Smooth muscle cell of trachea (primary cell): ENCODE measurements around the gene ERMARD. TPM values are rescaled to one million over a fixed set of nuclear protein-coding genes. Genes with fewer than 3 reads are reported as not detected.

Source experiments
- total RNA-seq: library from RNA; depleted of rRNA; stranded (reverse); fragments of >200 nt; gene quantifications from 2 replicates; pipeline ENCODE4 v1.2.1, GENCODE V29; 2014

ERMARD gene
- 22.8 and 29.8 TPM in 2 replicates for total RNA-seq

GRCh38 chr6:169751242-169752073, at the start of gene ERMARD, which contains the start of gene DYNLT2:
TSS of gene ERMARD (plus strand) at chr6:169751622. CDS start at chr6:169751658, 36 bp downstream.
TSS of gene DYNLT2 (minus strand) at chr6:169751572. CDS start at chr6:169751458, 114 bp downstream.

GRCh38 chr6:169701954-169702839, 49.2 kb upstream of the ERMARD start, which contains the start of the genes C6orf120 and WDR27:
TSS of gene C6orf120 (plus strand) at chr6:169702126. CDS start at chr6:169702460, 334 bp downstream.
TSS of gene WDR27 (minus strand) at chr6:169702029. CDS start at chr6:169689005, 13,024 bp downstream.

GRCh38 chr6:169724494-169725124, 26.8 kb upstream of the ERMARD start, which contains the start of gene PHF10:
TSS of gene PHF10 (minus strand) at chr6:169724500. CDS start at chr6:169723931, 569 bp downstream.

Other genes starting within 250 kb of the ERMARD start
- gene WDR27, start 49.6 kb upstream of the ERMARD start, total RNA-seq, result 23.3 and 29.7 TPM in 2 replicates
- gene C6orf120, start 49.5 kb upstream of the ERMARD start, total RNA-seq, result 54.3 and 60.0 TPM in 2 replicates
- 9.6 and 12.9 TPM in 2 replicates for gene PHF10, start 27.1 kb upstream of the ERMARD start, total RNA-seq
- gene DYNLT2, start 50 bp upstream of the ERMARD start, total RNA-seq, result 0.99 and 1.5 TPM in 2 replicates